Measurements from ENCODE around the gene AURKA.

Gene AURKA

DNA sequence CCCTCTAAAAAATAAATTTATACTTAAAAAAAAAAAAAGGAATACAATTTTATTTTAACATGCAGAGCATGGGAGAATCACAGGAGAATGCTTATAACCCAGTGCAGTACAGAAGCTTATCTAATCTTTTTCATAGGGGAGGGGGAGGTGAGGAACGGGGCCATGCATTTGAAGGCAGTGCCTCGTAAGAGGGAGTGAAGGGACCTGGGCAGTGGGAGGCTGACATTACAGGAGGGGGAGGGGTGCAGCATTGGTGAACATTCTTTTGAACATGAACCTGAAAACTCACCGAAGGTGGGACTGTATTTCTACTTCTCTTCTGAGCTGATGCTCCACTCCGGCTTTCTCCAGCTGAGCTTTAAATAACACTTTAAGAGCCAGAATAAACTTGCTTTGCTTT is 9.3 kb downstream of the AURKA start:
- DNase-seq (ENCODE audit: low read depth), result no peak
- H3K4me3 ChIP-seq (ENCODE audit: low read length), result no peak overlapping the region
- TF ChIP-seq CTCF (conservative IDR thresholded peaks at IDR 0.05; ENCODE audit: low read depth, low read length), result no peak

DNA sequence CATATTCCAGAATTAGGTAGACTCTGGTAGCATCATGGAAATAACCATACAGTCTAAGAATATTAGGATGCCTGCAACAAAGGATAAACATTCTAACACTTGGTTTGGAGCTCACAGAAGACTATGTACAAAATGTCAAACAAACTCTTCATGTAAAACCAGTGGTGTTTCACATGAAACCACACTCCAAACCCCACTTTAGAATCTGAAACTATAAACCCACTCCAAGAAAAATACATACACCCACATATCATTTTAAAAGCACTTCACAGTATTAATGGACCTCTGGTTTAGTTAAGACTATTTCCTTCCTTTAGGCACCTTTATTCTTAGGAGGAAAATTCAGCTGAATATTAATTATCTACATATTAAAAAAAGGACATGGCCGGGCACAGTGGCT is 10.5 kb downstream of the AURKA start:
- no peak overlapping the region for H3K4me3 ChIP-seq (ENCODE audit: low read length)
- no peak for DNase-seq (ENCODE audit: low read depth)
- TF ChIP-seq CTCF (conservative IDR thresholded peaks at IDR 0.05; ENCODE audit: low read depth, low read length), result no peak

GRCh38 chr20:56380375-56380774 is 11.6 kb downstream of the AURKA start:
- H3K4me3 ChIP-seq (ENCODE audit: low read length), result no peak overlapping the region
- DNase-seq (ENCODE audit: low read depth), result no peak
- no peak for TF ChIP-seq CTCF (conservative IDR thresholded peaks at IDR 0.05; ENCODE audit: low read depth, low read length)

GRCh38 chr20:56378386-56378785 is 13.6 kb downstream of the AURKA start:
- TF ChIP-seq CTCF (conservative IDR thresholded peaks at IDR 0.05; ENCODE audit: low read depth, low read length), result no peak
- no peak overlapping the region for H3K4me3 ChIP-seq (ENCODE audit: low read length)
- DNase-seq (ENCODE audit: low read depth), result no peak

DNA sequence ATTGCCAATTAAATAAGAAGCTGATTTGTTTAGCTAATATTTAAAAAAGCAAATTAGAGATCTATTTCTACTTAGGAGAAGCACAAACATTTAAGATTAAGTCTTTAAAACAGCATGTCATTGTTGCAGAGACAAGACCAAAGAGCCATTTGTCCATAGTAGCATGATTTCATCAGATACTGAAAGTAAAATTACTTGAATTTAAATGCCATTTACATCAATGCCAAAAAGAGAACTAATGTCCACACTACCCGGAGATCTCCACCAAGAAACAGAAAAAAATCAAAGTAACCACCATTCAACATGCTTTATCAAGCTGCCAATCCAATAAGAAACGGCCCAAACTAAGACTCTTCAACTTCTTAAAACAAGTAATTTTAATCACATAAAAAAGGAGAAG is 15.7 kb downstream of the AURKA start:
- DNase-seq (ENCODE audit: low read depth), result no peak
- no peak for TF ChIP-seq CTCF (conservative IDR thresholded peaks at IDR 0.05; ENCODE audit: low read depth, low read length)
- no peak overlapping the region for H3K4me3 ChIP-seq (ENCODE audit: low read length)

DNA sequence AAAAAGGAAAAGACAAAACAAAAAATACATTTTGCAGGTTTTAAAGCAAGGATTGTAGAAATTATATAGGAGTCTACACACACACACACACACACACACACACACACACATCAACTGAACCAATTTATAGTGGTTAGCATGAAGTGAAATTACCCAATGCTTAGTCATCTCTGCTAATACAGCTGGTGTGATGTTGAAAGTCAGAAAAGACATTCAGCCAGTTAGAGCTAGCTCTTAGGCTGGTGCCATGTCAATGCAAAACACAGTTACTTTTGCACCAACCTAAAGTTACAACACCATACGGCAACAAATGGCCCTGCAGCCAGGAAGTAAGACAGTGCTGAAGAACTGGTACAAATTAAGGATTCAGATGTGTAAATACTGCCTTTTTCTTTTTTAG is 18.1 kb downstream of the AURKA start:
- H3K4me3 ChIP-seq (ENCODE audit: low read length), result no peak overlapping the region
- peak; percentile 75 for DNase-seq (ENCODE audit: low read depth)
- TF ChIP-seq CTCF (conservative IDR thresholded peaks at IDR 0.05; ENCODE audit: low read depth, low read length), result no peak

DNA sequence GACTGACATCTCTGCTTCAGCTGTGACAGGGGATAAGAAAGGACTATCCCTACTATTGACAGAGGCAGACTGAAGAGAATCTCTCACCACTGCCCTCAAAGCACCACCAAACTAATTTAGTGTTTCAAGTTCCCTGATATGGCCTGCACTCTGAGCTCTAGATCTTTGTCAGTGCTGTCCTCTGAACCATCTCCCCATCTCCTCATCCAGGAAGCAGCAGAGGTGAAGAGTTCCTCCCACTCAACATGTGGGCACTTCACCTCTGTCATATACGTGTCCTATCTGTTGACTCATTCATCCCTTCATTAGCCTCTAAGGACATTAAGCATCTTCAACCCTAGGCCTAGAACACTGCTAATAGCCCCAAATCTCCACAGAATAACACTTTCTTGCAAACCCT is 19.2 kb downstream of the AURKA start:
- no peak overlapping the region for H3K4me3 ChIP-seq (ENCODE audit: low read length)
- no peak for TF ChIP-seq CTCF (conservative IDR thresholded peaks at IDR 0.05; ENCODE audit: low read depth, low read length)
- no peak for DNase-seq (ENCODE audit: low read depth)
